ENCODE results near the gene CDKN2B-AS1.

Gene CDKN2B-AS1

DNA sequence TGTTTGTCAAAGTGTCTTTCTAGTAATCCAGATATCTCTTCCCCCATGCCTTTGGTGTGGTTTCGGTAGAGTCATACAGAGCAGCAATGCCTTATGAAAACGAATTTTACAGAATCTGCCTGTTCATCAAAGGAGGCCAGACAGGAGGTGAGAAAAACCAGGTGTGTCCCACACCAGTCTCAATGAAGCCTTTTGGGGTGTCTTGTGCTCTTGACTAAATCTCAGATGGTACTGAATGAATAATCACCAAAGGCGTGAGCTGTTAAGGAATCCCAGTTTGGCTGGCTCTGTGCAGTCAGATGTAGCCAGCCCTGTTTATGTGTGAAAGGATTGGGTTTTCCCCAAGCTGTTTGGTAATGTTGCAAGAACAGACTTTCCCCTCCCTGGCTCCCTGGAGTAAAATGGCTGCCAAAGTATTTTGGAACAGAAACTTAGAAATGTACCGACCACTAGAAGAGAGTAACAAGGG, 85.3 kb downstream of the CDKN2B-AS1 start:
- TF ChIP-seq CTCF (IDR thresholded peaks at IDR 0.05; ENCODE audit: insufficient read depth, low read depth, low read length, missing control alignments) = no peak
- H3K4me3 ChIP-seq (ENCODE audit: low read depth, low read length) = no peak overlapping the region
- DNase-seq (ENCODE audit: low read depth) = peak; percentile 86

GRCh38 chr9:22084336-22085035, 89.9 kb downstream of the CDKN2B-AS1 start:
- H3K4me3 ChIP-seq (ENCODE audit: low read depth, low read length) = no peak overlapping the region
- DNase-seq (ENCODE audit: low read depth) = no peak

DNA sequence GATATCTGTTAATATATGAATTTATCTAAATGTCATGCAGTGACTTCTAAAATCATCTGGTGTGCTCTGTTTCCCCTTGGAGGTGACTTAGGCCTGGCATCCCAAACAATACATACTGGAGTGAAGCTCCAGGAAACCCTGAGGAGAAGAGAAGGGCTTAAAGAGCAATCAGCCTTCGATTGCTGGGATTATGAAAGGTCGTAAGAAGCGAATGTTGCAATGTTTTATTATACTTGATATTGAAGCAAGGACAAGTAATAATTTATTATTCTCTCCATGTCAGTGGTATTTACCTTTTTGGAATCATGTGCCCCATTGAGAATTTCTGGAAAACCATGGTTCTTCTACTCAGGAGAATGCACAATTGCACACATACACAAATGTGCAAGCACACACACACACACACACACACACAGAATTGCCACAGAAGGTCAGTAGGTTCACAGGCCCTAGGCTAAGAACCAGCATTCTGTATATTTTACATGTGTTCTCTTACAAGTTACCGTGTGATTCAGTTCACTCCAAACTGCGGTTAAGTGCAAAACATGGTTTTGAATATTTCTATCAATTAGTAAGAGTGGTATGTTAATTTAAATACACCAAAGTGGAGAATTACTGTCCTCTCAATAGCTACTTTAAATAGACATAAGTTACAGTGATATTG, 93.6 kb downstream of the CDKN2B-AS1 start:
- no peak for TF ChIP-seq CTCF (IDR thresholded peaks at IDR 0.05; ENCODE audit: insufficient read depth, low read depth, low read length, missing control alignments)
- no peak overlapping the region for H3K4me3 ChIP-seq (ENCODE audit: low read depth, low read length)
- peak; percentile 10 for DNase-seq (ENCODE audit: low read depth)

More at GRCh38 chr9:22084336-22085035, 89.9 kb downstream of the CDKN2B-AS1 start:
- no peak for TF ChIP-seq CTCF (IDR thresholded peaks at IDR 0.05; ENCODE audit: insufficient read depth, low read depth, low read length, missing control alignments)

DNA sequence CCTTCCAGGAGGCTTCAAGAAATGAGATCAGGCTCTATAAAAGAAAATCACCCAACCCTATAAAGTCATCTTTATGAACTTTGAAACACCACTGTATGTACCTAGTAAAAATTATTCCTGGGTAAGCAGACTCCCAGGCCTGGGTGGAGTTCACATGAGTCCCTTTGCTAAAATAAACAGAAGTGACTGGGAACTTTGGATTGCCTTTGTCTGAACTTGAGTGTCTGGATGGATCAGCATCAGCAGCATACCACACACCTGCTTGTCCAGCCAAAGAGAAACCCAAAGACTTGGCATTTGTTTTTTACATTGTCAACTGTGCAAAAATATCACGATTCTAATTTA, 94.1 kb downstream of the CDKN2B-AS1 start:
- no peak for TF ChIP-seq CTCF (IDR thresholded peaks at IDR 0.05; ENCODE audit: insufficient read depth, low read depth, low read length, missing control alignments)
- DNase-seq (ENCODE audit: low read depth) = no peak
- no peak overlapping the region for H3K4me3 ChIP-seq (ENCODE audit: low read depth, low read length)

- no peak for TF ChIP-seq CTCF (IDR thresholded peaks at IDR 0.05; ENCODE audit: insufficient read depth, low read depth, low read length, missing control alignments)
- no peak for DNase-seq (ENCODE audit: low read depth)
- H3K4me3 ChIP-seq (ENCODE audit: low read depth, low read length) = no peak overlapping the region
These were observed 103.1 kb downstream of the CDKN2B-AS1 start for GRCh38 chr9:22097707-22098106.

DNA sequence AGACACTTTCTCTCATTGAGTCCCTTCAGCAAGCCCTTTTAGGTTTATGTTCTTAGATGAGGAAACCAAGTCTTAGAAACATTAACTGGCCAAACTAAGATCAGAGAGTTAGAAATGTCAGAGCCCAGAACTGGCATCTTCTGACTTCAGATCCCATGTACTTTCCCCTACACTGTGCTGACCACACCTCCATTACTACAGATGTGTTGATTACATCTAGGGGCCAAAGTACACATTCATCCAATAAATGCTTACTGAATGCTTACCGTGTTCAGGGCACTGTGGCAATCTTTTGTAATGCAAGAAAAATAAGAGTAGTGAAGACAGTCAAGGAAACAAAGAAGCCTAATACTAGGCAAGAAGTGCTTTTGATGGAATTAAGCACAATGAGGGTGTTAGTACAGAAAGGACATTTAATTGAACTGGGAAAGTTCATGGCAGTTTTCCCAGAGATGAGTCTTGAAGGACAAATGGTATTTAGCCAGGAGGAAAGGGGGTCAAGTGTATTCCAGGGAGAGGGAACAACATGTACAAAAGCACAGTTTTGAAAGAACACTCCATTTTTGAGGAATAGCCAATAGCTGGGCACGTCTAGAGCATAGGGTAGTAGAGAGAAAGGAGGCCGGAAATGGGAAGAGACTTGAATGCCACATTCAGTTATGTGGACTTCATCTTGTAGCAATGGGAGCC, 104.2 kb downstream of the CDKN2B-AS1 start:
- no peak for DNase-seq (ENCODE audit: low read depth)
- no peak overlapping the region for H3K4me3 ChIP-seq (ENCODE audit: low read depth, low read length)
- no peak for TF ChIP-seq CTCF (IDR thresholded peaks at IDR 0.05; ENCODE audit: insufficient read depth, low read depth, low read length, missing control alignments)
